DND-41 (cell line): ENCODE measurements around the gene IVL.

ENCODE experiments used
- ATAC-seq: fragments of 200-7000 bp; cut with Tn5 transposase; 3 replicates; pipeline ENCODE4 v1.9.1; 2021; ENCODE audit warnings: low read depth; ENCODE audit not compliant: insufficient read depth
- DNase-seq: peaks from one replicate; pipeline ENCODE4 v3.0.0-alpha.2; 2020
- H2AFZ ChIP-seq: 2 replicates; pipeline ENCODE4 v1.6.0; 2012; ENCODE audit warnings: low read depth, low read length
- H3K27ac ChIP-seq: 2 replicates; pipeline ENCODE4 v1.5.1; 2012; ENCODE audit warnings: low read length, inconsistent platforms
- H3K27me3 ChIP-seq: fragments of 200-600 bp; sonication (generic); 2 replicates; pipeline ENCODE4 v1.6.0; 2012; ENCODE audit warnings: low read length, mild to moderate bottlenecking, inconsistent platforms; ENCODE audit not compliant: insufficient read depth, poor library complexity
- H3K36me3 ChIP-seq: 2 replicates; pipeline ENCODE4 v1.5.1; 2012; ENCODE audit warnings: low read length, inconsistent platforms; ENCODE audit not compliant: insufficient read depth
- H3K4me1 ChIP-seq: 2 replicates; pipeline ENCODE4 v1.5.1; 2012; ENCODE audit warnings: mild to moderate bottlenecking, low read length; ENCODE audit not compliant: insufficient read depth
- H3K4me2 ChIP-seq: 2 replicates; pipeline ENCODE4 v1.6.0; 2012; ENCODE audit warnings: mild to moderate bottlenecking, moderate library complexity, low read length, inconsistent platforms; ENCODE audit not compliant: insufficient read depth
- H3K4me3 ChIP-seq, 2 experiments: fragments of 200-600 bp in 1 of 2; shearing (Covaris generic) in 1 of 2; 2 replicates each; pipeline ENCODE4 v1.5.1; 2012 to 2016; ENCODE audit warnings: inconsistent platforms in 2 of 2, low read length in 2 of 2, mild to moderate bottlenecking in 2 of 2, low read depth in 1 of 2, moderate library complexity in 1 of 2
- H3K79me2 ChIP-seq: 2 replicates; pipeline ENCODE4 v1.6.0; 2012; ENCODE audit warnings: low read length, inconsistent platforms; ENCODE audit not compliant: insufficient read depth
- H3K9ac ChIP-seq: 2 replicates; pipeline ENCODE4 v1.6.0; 2012; ENCODE audit warnings: low read depth, mild to moderate bottlenecking, inconsistent platforms, low read length, moderate library complexity
- H3K9me3 ChIP-seq: 2 replicates; pipeline ENCODE4 v1.5.1; 2012; ENCODE audit warnings: low read length, moderate library complexity, mild to moderate bottlenecking, inconsistent platforms; ENCODE audit not compliant: insufficient read depth, severe bottlenecking
- H4K20me1 ChIP-seq: 2 replicates; pipeline ENCODE4 v1.6.0; 2012; ENCODE audit warnings: low read length; ENCODE audit not compliant: insufficient read depth
- EZH2 ChIP-seq: IDR thresholded peaks from 3 replicates; pipeline ENCODE4 v1.6.1; 2012; ENCODE audit warnings: borderline replicate concordance, low read depth, mild to moderate bottlenecking, moderate library complexity, low read length, inconsistent platforms; ENCODE audit not compliant: severe bottlenecking
- TF ChIP-seq, protein P1 (sequence below): IDR thresholded peaks from 2 replicates; pipeline ENCODE4 v1.5.1; 2012; ENCODE audit warnings: borderline replicate concordance, low read length, moderate library complexity, mild to moderate bottlenecking; ENCODE audit not compliant: poor library complexity, severe bottlenecking; ENCODE audit errors: extremely low read depth

IVL gene

DNA sequence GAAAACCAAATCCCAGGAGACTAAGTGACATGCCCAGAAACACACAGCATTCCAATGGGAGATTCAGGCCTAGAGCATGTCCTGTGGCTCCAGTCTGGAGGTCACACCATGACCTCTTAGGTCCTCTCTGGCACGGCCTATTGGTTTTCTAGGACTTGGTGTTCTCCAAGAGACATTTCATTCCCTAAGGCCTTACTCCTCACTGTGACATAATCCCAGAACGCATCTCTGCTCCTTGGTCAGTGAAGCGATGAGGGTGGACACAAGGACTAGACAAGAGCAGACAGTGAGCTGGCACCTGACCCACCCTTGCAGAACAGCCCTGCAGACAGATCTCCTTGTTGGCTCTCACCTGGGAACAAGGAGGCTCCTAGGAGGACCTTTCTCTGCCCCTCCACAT is 860 bp downstream of the IVL start:
- Histone ChIP-seq H3K9me3 (no peaks in the 10 kb centered on the region), H3K27ac (no peak overlapping the region), H3K27me3 (peaks cover 13% of the 10 kb centered on the region), H3K4me1 (no peaks in the 10 kb centered on the region), H3K4me3 (no peak overlapping the region), H3K36me3 (no peaks in the 10 kb centered on the region), H4K20me1 (no peaks in the 10 kb centered on the region), H3K79me2 (no peaks in the 10 kb centered on the region), H3K9ac (no peak overlapping the region), H3K4me2 (no peak overlapping the region), H2AFZ (no peak overlapping the region)
- no peak for TF ChIP-seq EZH2
- TF ChIP-seq, protein P1, sequence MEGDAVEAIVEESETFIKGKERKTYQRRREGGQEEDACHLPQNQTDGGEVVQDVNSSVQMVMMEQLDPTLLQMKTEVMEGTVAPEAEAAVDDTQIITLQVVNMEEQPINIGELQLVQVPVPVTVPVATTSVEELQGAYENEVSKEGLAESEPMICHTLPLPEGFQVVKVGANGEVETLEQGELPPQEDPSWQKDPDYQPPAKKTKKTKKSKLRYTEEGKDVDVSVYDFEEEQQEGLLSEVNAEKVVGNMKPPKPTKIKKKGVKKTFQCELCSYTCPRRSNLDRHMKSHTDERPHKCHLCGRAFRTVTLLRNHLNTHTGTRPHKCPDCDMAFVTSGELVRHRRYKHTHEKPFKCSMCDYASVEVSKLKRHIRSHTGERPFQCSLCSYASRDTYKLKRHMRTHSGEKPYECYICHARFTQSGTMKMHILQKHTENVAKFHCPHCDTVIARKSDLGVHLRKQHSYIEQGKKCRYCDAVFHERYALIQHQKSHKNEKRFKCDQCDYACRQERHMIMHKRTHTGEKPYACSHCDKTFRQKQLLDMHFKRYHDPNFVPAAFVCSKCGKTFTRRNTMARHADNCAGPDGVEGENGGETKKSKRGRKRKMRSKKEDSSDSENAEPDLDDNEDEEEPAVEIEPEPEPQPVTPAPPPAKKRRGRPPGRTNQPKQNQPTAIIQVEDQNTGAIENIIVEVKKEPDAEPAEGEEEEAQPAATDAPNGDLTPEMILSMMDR = no peak
- DNase-seq (no peak), ATAC-seq (no peak)

DNA sequence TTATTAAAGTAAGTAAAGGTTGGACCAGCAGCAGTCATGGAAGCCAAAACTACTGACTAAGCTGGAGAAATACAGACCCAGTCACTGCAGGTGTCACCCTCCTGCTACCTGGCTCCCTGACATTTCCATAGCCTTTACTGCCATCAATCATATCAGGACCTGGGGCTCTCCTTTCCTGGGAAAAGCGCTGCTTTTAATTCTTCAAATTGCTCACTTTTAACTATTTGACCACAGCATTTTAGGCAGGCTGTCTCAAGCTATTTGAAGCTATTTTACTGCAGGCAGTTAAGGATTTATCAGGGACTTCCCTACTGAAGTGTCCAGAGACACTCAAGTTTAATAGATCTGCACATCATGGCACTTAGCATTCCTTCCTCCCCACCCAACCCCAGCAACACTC is 4.1 kb downstream of the IVL start:
- Histone ChIP-seq H4K20me1 (no peaks in the 10 kb centered on the region), H2AFZ (no peak overlapping the region), H3K4me1 (no peaks in the 10 kb centered on the region), H3K79me2 (no peaks in the 10 kb centered on the region), H3K27ac (no peak overlapping the region), H3K4me3 (no peak overlapping the region), H3K9ac (no peak overlapping the region), H3K36me3 (no peaks in the 10 kb centered on the region), H3K4me2 (no peak overlapping the region), H3K9me3 (no peaks in the 10 kb centered on the region), H3K27me3 (peaks cover 6% of the 10 kb centered on the region)
- ATAC-seq (no peak), DNase-seq (no peak)
- TF ChIP-seq, protein P1 = no peak
- TF ChIP-seq EZH2 = no peak

DNA sequence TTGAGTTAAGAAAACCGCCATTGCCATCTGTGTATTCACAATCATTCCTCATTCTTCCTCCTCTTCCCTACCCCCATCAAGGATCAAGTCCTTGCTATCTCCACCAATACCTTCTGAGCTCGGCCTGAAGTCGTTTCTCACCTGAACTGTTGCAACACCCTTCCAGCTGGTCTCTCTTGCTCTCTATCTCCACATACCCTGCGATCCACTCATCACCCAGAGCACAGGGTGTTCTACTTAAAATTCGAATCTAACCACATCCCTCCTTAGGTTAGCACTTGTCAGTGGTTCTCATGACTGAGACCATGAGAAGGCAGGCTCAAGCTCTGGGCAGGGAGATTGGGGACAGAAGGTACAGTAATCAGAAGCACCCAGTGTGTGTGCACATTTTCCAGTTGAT is 4.6 kb downstream of the IVL start:
- TF ChIP-seq, protein P1 = no peak
- no peak for TF ChIP-seq EZH2
- ATAC-seq (no peak), DNase-seq (no peak)
- no peak overlapping the region for H3K4me2 ChIP-seq
- no peak overlapping the region for H3K27ac ChIP-seq
- H3K4me3 ChIP-seq = no peak overlapping the region
- no peaks in the 10 kb centered on the region for H3K9me3 ChIP-seq
- H3K9ac ChIP-seq = no peak overlapping the region
- H3K27me3 ChIP-seq = peaks cover 3% of the 10 kb centered on the region
- H3K79me2 ChIP-seq = no peaks in the 10 kb centered on the region
- H4K20me1 ChIP-seq = no peaks in the 10 kb centered on the region
- H2AFZ ChIP-seq = no peak overlapping the region
- H3K4me1 ChIP-seq = no peaks in the 10 kb centered on the region
- no peaks in the 10 kb centered on the region for H3K36me3 ChIP-seq

DNA sequence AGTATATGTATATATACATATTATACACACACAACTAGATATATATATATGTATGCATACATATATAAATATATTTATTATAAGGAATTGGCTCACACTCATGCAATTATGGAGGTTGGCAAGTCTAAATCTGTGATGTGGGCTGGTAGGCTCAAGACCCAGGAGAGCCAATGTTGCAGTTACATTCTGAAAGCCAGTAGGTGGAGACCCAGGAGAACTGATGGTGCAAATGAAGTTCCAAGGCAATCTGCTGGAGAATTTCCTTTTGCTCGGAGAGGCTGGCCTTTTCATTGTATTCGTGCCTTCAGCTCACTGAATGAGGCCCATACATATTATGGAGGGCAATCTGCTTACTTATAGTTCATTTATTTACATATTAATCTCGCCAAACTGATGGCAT is 9.4 kb downstream of the IVL start:
- no peak overlapping the region for H3K4me2 ChIP-seq
- no peaks in the 10 kb centered on the region for H3K36me3 ChIP-seq
- no peak overlapping the region for H3K4me3 ChIP-seq
- H4K20me1 ChIP-seq = no peaks in the 10 kb centered on the region
- no peaks in the 10 kb centered on the region for H3K79me2 ChIP-seq
- H3K9ac ChIP-seq = no peak overlapping the region
- H3K27me3 ChIP-seq = peaks cover 8% of the 10 kb centered on the region
- ATAC-seq (no peak), DNase-seq (no peak)
- no peak overlapping the region for H2AFZ ChIP-seq
- no peaks in the 10 kb centered on the region for H3K9me3 ChIP-seq
- TF ChIP-seq, protein P1 = peak; percentile 36
- TF ChIP-seq EZH2 = no peak
- no peak overlapping the region for H3K27ac ChIP-seq
- H3K4me1 ChIP-seq = no peaks in the 10 kb centered on the region
